ENCODE measurements around the gene LARGE1.

GRCh38 chr22:33224841-33225240, 695.4 kb downstream of the LARGE1 start:
- no peak for TF ChIP-seq PAX5 (IDR thresholded peaks at IDR 0.05; ENCODE audit: insufficient read depth, low read length, severe bottlenecking)
- no peak for TF ChIP-seq POLR2AphosphoS5 (IDR thresholded peaks at IDR 0.05; ENCODE audit: low read depth, low read length)
- TF ChIP-seq POLR2A (IDR thresholded peaks at IDR 0.05; ENCODE audit: low read depth, low read length), result no peak
- TF ChIP-seq TAF1 (IDR thresholded peaks at IDR 0.05; ENCODE audit: low read depth, low read length), result no peak
- no peak for TF ChIP-seq SPI1 (IDR thresholded peaks at IDR 0.05; ENCODE audit: low read depth, low read length)
- TF ChIP-seq POU2F2 (IDR thresholded peaks at IDR 0.05; ENCODE audit: low read depth, low read length), result no peak
